ENCODE measurements around the gene PELO.

DNA sequence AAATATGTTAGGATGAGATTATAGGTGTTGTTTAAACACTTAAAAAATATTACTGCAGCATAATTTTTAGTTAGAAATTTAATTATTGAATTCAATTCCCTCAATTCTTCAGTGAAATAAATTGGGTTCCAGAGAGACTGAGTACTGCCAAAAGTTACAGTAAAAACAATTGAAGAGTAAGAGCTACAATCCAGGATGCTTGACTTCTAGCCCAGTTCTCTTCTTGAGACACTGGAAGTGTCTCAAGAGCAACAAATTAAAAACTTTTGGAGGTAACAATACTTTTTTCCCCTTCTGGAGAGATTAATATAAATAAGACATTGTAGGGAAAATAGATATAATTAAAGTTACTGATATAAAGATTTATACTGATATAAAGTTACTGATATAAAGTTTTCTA lies 8.3 kb downstream of the PELO start:
- TF ChIP-seq, protein P1, sequence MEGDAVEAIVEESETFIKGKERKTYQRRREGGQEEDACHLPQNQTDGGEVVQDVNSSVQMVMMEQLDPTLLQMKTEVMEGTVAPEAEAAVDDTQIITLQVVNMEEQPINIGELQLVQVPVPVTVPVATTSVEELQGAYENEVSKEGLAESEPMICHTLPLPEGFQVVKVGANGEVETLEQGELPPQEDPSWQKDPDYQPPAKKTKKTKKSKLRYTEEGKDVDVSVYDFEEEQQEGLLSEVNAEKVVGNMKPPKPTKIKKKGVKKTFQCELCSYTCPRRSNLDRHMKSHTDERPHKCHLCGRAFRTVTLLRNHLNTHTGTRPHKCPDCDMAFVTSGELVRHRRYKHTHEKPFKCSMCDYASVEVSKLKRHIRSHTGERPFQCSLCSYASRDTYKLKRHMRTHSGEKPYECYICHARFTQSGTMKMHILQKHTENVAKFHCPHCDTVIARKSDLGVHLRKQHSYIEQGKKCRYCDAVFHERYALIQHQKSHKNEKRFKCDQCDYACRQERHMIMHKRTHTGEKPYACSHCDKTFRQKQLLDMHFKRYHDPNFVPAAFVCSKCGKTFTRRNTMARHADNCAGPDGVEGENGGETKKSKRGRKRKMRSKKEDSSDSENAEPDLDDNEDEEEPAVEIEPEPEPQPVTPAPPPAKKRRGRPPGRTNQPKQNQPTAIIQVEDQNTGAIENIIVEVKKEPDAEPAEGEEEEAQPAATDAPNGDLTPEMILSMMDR (IDR thresholded peaks at IDR 0.05; ENCODE audit: low read depth, low read length): no peak
- TF ChIP-seq, protein P2, sequence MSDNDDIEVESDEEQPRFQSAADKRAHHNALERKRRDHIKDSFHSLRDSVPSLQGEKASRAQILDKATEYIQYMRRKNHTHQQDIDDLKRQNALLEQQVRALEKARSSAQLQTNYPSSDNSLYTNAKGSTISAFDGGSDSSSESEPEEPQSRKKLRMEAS (IDR thresholded peaks at IDR 0.05; ENCODE audit: low read depth, low read length): no peak
- TF ChIP-seq POLR2A (IDR thresholded peaks at IDR 0.05; ENCODE audit: extremely low read depth, insufficient read length) (no peak), MYC (IDR thresholded peaks at IDR 0.05; ENCODE audit: low read depth, low read length) (no peak)
